H1 (cell line): ENCODE measurements around the gene KIZ. TPM values are rescaled to one million over a fixed set of nuclear protein-coding genes. Genes with fewer than 3 reads are reported as not detected.

Source experiments
- JUND ChIP-seq: IDR thresholded peaks from 2 replicates; pipeline ENCODE4 v1.6.1; 2011; ENCODE audit warnings: mild to moderate bottlenecking, improper control_type of control experiment, low read length
- KDM1A ChIP-seq: fragments of 200-600, 300-600 bp; sonication (generic); IDR thresholded peaks from 2 replicates; pipeline ENCODE4 v1.7.1; 2016; ENCODE audit warnings: mild to moderate bottlenecking, low read length, borderline replicate concordance
- SIN3A ChIP-seq, 2 experiments: IDR thresholded peaks in 1 of 2; conservative IDR thresholded peaks in 1 of 2; 2 replicates each; pipeline ENCODE4 v1.6.1; 2011 to 2012; ENCODE audit warnings: low read length in 2 of 2, improper control_type of control experiment in 1 of 2, low read depth in 1 of 2, mild to moderate bottlenecking in 1 of 2
- SUZ12 ChIP-seq: fragments of 200-600 bp; sonication (generic); IDR thresholded peaks from 2 replicates; pipeline ENCODE4 v1.6.1; 2012; ENCODE audit warnings: mild to moderate bottlenecking, inconsistent platforms, low read length, moderate library complexity, mixed read lengths
- polyA plus RNA-seq, 7 experiments: library from polyadenylated mRNA; depleted of rRNA in 3 of 7; stranded (reverse) in 5 of 7; unstranded in 2 of 7; fragments of >200 nt in 5 of 7; fragments of 200-250 nt in 2 of 7; gene quantifications; 1 replicate in 5 of 7; 2 replicates in 1 of 7; 4 replicates in 1 of 7; pipeline versions ENCODE4 v1.2.1 to v1.2.3, GENCODE V29; 2011 to 2013; ENCODE audit warnings: missing spikeins in 2 of 7, mixed read lengths in 2 of 7
- total RNA-seq: library from RNA; stranded (reverse); fragmentation: NEBNext Ultra II Directional; extraction: Animal tissue kit (Norgen Biotek cat#: 25700); gene quantifications from 2 replicates; pipeline ENCODE4 v1.2.1, GENCODE V29; 2021

The KIZ gene
- total and polyA plus RNA-seq, 2 of the 8 experiments (the other 6 are each of a cell fraction or from before 2014, with no cell fraction given) = 13.0 to 51.7 TPM

DNA sequence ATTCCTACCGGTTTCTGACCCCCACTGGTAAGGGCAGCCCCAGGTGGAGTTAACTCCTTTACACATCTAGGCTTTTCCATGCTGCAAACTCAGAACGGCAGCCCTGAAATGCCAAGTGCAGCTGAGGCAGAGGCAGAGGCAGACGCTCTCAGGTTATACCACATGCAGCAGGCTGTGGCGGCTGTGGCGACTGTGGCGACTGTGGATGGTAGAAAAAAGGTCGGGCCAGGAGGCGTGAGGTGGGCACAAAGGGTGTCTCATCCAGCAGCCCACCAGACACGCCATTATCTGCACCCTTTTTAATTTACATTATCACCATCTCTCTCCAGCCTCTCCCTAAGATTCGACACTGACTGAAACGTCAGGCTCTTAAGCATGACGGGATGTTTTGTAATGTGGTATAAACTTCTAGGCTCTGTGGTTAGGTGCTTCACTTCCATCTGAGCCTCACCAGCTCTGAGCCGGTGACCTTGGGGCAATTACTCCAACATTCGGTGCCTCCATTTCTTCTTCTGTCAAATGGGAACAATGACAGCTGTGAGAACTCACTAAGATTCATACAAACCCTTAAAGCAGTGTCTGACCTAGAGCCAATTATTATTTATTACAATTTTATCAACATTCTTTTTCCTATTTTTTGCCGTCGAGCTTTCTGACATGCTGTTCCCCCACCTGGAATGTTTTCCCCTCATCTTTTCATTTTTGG is 8.2 kb downstream of the KIZ start (continued):
- TF ChIP-seq SIN3A (conservative IDR thresholded peaks at IDR 0.05 in 1 of 2, IDR thresholded peaks at IDR 0.05 in 1 of 2; ENCODE audit: low read depth in 1 of 2, low read length in 2 of 2) = no peak
- no peak for TF ChIP-seq SUZ12
- no peak for TF ChIP-seq JUND
- no peak for TF ChIP-seq KDM1A
